GM21825 (cell line): Measurements from ENCODE around the gene AIG1.
"Not testable (repeated sequence)": the region's sequence is repeated elsewhere in the genome, so short reads cannot be mapped to it uniquely, and the experiment has no call there.

Experiments used
- ATAC-seq: cut with Tn5 transposase; IDR thresholded peaks from one replicate; pipeline ENCODE4 v1.9.1; 2021; ENCODE audit warnings: mild to moderate bottlenecking, moderate library complexity; ENCODE audit not compliant: unreplicated experiment

Gene AIG1

GRCh38 chr6:143223895-143224294 is 163.2 kb downstream of the AIG1 start:
- ATAC-seq, result no peak

- no peak for ATAC-seq
These were observed 163.8 kb downstream of the AIG1 start for GRCh38 chr6:143224516-143224915.

- no peak for ATAC-seq
These were observed 165.2 kb downstream of the AIG1 start for GRCh38 chr6:143225929-143226328.

DNA sequence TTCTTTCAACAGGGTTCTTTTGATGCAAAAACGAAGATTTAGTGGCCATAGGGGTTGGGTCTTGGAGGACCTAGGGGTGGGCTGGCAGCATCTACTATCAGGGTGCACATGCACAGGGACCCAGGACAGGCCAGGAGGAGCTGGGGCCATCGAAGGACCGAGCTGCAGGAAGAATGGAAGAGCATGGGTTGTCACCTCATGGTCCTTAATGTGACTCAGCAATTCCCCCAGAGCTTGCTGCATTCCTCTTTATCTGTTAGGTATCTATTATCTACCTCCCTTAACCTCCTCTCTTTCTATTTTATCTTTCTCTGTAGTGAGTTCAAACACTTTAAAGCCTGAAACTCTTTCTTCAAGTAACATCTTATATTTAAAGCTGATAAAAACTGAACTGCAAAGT is 167.0 kb downstream of the AIG1 start:
- ATAC-seq, result no peak

DNA sequence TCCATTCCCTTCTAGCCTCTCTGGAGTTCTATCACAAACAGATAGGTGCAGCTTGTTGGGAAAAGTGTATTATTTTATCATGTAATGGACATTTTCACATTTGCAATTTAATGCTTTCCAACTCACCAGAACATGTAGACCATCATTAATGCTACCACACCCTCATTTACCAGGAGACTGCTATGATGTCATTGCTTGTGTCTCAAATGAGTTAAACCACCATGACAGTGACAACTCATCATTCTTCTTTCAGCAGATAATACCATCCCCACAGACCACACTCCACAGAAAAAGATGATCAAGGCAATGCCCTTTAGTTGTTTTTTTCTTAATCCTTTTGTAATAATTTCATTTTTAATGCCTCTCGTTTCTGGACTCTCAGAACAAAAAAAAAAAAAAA is 168.7 kb downstream of the AIG1 start:
- no peak for ATAC-seq

GRCh38 chr6:143232849-143233248 is 172.2 kb downstream of the AIG1 start:
- no peak for ATAC-seq

DNA sequence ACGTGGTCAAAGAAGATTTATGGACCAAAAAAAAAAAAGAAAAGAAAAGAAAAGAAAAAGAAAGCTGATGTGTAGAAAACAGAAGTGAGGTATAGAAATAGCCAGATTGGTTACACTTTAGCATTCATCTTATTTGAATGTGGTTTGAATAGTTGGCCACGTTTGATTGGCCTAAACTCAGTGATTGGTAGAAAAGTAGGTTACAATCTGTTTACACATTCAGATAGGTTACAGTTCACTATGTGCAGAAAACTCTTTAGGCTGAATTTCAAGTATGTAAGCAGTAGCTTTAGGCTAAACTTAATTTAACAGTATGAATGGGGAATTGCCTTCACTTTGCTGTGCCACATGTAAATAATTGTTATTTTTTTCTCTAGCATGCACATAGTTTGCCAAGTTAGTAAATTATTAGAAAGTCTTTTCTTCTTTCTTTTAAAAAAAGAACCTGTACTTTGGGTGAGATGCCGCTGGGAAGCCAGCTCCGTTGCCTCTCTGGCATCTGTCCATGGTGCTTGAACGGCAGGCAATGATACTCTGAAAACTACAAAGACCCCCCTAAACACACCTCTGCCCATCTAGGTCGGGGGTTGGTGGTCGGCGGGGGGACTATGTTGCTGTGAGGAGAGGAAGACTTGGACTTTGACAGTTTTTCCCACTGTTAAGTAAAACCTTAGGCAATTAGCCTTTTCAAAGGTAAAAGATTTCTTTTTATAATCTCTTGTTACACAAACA is 173.0 kb downstream of the AIG1 start:
- no peak for ATAC-seq

GRCh38 chr6:143234734-143235133 is 174.0 kb downstream of the AIG1 start:
- no peak for ATAC-seq

GRCh38 chr6:143236151-143236798 is 175.6 kb downstream of the AIG1 start:
- no peak for ATAC-seq

DNA sequence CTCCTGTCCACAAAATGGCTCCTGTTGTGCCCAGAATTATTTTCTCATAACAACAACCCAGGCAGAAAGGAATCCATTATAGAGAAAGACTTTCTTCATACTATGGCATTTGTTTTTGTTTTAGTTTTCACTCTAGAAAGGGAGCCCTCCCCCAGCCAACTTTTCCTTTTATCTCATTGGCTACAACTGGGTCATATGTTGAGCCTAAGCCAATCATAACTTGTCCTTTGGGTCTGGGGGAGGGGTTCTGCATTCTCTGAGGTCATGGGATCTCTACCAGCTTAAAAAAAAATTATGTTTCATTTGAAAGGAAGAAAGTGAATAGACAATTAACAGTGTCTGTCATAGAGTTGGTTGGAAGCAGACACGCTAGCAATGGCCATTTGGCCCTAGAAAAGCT is 177.6 kb downstream of the AIG1 start:
- ATAC-seq, result no peak

GRCh38 chr6:143241111-143241510 is 180.4 kb downstream of the AIG1 start:
- ATAC-seq, result no peak

DNA sequence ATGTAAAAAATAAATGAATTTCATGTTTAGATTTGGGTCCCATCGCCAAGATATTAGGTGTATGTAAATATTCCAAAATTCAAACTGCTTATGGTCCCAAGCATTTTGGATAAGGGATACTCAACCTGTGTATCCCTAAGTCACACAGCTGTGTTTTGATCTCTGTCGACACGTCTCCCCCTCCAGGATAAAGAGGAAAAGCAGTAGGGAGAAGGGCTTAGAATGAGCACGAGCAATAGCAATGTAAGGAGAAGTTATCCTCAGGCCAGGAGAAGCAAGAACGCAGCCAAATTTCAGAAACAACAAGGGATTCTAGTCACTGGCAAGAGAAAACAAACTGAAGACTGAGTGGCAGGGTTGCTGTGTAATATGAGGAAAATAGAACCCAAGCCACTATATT is 181.2 kb downstream of the AIG1 start:
- no peak for ATAC-seq

DNA sequence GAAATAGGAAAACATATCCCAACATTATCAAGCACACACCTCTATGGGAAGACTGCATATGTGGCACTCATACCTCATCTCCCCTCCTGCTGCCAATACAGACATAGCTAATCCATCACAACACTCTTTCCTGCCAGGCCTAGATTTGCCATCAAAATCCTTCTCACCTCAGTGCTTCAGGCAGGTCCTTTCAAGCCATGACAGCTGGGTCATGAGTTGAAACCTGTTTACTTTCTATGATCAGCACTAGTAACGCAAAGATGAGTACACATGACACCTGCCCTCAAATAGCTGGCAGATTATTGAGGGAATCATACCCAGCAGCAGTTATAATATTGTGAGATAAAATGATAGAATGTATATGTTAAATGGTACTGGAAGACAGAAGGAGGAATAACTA is 183.1 kb downstream of the AIG1 start:
- no peak for ATAC-seq

- no peak for ATAC-seq
These were observed 185.0 kb downstream of the AIG1 start for GRCh38 chr6:143245656-143246055.

GRCh38 chr6:143246166-143246775 is 185.6 kb downstream of the AIG1 start:
- not testable (repeated sequence) for ATAC-seq

- no peak for ATAC-seq
These were observed 186.9 kb downstream of the AIG1 start for GRCh38 chr6:143247586-143247985.

DNA sequence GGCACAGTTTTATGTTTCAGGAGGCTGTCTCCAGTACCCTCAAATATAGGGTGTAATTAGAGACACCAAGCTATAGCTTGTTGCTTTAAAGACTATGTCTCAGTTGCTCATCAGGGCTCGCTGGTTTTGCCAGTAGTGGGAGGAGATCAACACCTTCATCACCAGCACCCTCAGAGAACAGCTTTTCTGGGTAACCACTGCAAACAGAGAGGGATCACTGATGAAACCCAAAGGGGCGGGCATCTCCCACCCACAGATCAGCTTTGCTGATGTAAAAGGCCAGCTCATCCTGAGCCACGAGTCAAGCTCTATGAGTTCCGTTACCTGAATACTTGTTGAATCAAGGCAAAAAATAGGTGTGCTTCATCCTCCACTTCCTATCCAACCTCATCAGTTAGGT is 187.7 kb downstream of the AIG1 start:
- no peak for ATAC-seq

- ATAC-seq, result no peak
These were observed 190.6 kb downstream of the AIG1 start for GRCh38 chr6:143251288-143251687.

- no peak for ATAC-seq
These were observed 192.3 kb downstream of the AIG1 start for GRCh38 chr6:143252961-143253360.

- no peak for ATAC-seq
These were observed 192.9 kb downstream of the AIG1 start for GRCh38 chr6:143253586-143253985.

GRCh38 chr6:143258945-143259344 is 198.3 kb downstream of the AIG1 start:
- ATAC-seq, result no peak

DNA sequence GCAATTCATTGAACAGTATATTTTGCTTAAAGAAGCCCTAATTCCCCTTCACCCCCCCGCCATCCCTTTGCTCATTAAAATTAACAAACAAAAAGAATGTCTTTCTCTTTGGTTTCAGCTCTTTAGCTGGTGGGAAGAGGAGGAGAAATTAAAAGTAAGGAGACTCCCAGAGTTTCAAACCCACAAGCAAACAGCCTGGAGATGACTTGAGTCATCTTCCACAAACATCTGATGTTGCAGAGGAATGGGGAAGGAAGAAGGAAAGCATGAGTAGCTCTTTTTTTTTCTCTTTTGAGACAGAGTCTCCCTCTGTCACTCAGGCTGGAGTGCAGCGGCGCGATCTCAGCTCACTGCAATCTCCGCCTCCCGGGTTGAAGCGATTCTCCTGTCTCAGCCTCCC is 200.2 kb downstream of the AIG1 start:
- ATAC-seq, result no peak
